ENCODE data around the gene CCDC178.

- TF ChIP-seq CTCF (IDR thresholded peaks at IDR 0.05 in 2 of 3, conservative IDR thresholded peaks at IDR 0.05 in 1 of 3; ENCODE audit: borderline replicate concordance in 1 of 3, insufficient read depth in 1 of 3, low read depth in 2 of 3, low read length in 2 of 3) (no peak), POLR2A (IDR thresholded peaks at IDR 0.05; ENCODE audit: borderline replicate concordance, extremely low read depth, insufficient read depth, insufficient read length) (no peak), SRF (IDR thresholded peaks at IDR 0.05; ENCODE audit: low read depth) (no peak), EZH2 (IDR thresholded peaks at IDR 0.05) (no peak), ELF1 (IDR thresholded peaks at IDR 0.05; ENCODE audit: borderline replicate concordance, low read depth) (no peak), TCF7L2 (IDR thresholded peaks at IDR 0.05; ENCODE audit: borderline replicate concordance, extremely low read depth, insufficient read depth, insufficient read length) (no peak), POLR2AphosphoS5 (IDR thresholded peaks at IDR 0.05; ENCODE audit: low read depth, low read length) (no peak), SP1 (IDR thresholded peaks at IDR 0.05; ENCODE audit: low read depth) (no peak), EZH2phosphoT487 (IDR thresholded peaks at IDR 0.05; ENCODE audit: borderline replicate concordance) (no peak), REST (IDR thresholded peaks at IDR 0.05; ENCODE audit: low read depth) (no peak), ZBTB33 (IDR thresholded peaks at IDR 0.05; ENCODE audit: extremely low read depth, insufficient replicate concordance, low read length) (no peak)
These were observed 343.4 kb downstream of the CCDC178 start for GRCh38 chr18:33097126-33097525.

All from HCT116 (cell line).